Sigmoid colon (tissue), 7 donors: ENCODE data around the gene SCMH1. TPM values are rescaled to one million over a fixed set of nuclear protein-coding genes. Genes with fewer than 3 reads are reported as not detected.
A peak's percentile ranks its signal among the peaks of the same experiment; 100 is the strongest.

ENCODE experiments used
- DNase-seq: peaks from one replicate; pipeline ENCODE4 v3.0.0-alpha.2; 2019
- H3K27ac ChIP-seq, 4 donors: fragments of 200-600 bp; sonication (generic); one replicate each; pipeline ENCODE4 v1.5.1; 2016 to 2019; ENCODE audit warnings: mild to moderate bottlenecking in 1 of 4
- H3K27me3 ChIP-seq, 3 donors: fragments of 200-600 bp; sonication (generic); one replicate each; pipeline ENCODE4 v1.5.1; 2019; ENCODE audit warnings: mild to moderate bottlenecking in 1 of 3
- H3K36me3 ChIP-seq, 4 donors: fragments of 200-600 bp; sonication (generic); one replicate each; pipeline ENCODE4 v1.5.1; 2016 to 2019
- H3K4me1 ChIP-seq, 4 donors: fragments of 200-600 bp; sonication (generic); one replicate each; pipeline ENCODE4 v1.5.1; 2017 to 2019
- H3K4me3 ChIP-seq, 4 donors: fragments of 200-600 bp; sonication (generic); one replicate each; pipeline ENCODE4 v1.5.1; 2017 to 2019; ENCODE audit warnings: mild to moderate bottlenecking in 2 of 4, moderate library complexity in 1 of 4
- H3K9me3 ChIP-seq, 4 donors: fragments of 200-600 bp in 3 of 4; sonication (generic) in 3 of 4; one replicate each; pipeline versions ENCODE4 v1.5.1 to v1.6.1; 2013 to 2019
- CTCF ChIP-seq, 4 experiments: fragments of 450-650 bp in 3 of 4; fragments of 200-600 bp in 1 of 4; IDR thresholded peaks; one replicate each; pipeline ENCODE4 v1.5.1; 2016 to 2019; ENCODE audit warnings: antibody characterized with exemption in 4 of 4, mild to moderate bottlenecking in 3 of 4, moderate library complexity in 2 of 4
- EP300 ChIP-seq, 4 donors: sonication (generic); formaldehyde crosslinking; IDR thresholded peaks; one replicate each; pipeline ENCODE4 v1.6.1; 2017; ENCODE audit warnings: antibody characterized with exemption in 4 of 4
- POLR2A ChIP-seq, 2 donors: fragments of 450-650 bp; IDR thresholded peaks; one replicate each; pipeline ENCODE4 v1.6.1; 2016; ENCODE audit warnings: antibody characterized with exemption in 2 of 2, mild to moderate bottlenecking in 2 of 2, moderate library complexity in 2 of 2
- POLR2AphosphoS5 ChIP-seq, 4 donors: sonication (generic); formaldehyde crosslinking; IDR thresholded peaks; one replicate each; pipeline ENCODE4 v1.6.1; 2017; ENCODE audit warnings: antibody characterized with exemption in 4 of 4
- WGBS, 2 donors: extraction: QIAGEN DNeasy Blood & Tissue Kit; methylation state at CpG; one replicate each; pipeline ENCODE4 v1.1.7; 2013; 5-methylcytosine and 5-hydroxymethylcytosine counted together
- intact Hi-C: fragments of 100-400 bp; cut with DNase I; formaldehyde crosslinking; loops from one replicate; pipeline ENCODE4 v1.15.1; 2023
- polyA plus RNA-seq, 3 donors: library from polyadenylated mRNA; stranded (reverse); fragments of 200-250 nt; gene quantifications; one replicate each; pipeline ENCODE4 v1.2.3, GENCODE V29; 2013
- total RNA-seq, 4 donors: library from RNA; depleted of rRNA; stranded (reverse); fragments of >200 nt; gene quantifications; one replicate each; pipeline ENCODE4 v1.1.0, GENCODE V29; 2016
- donor health status: healthy with polysubstance abuse.
- donor health status: Bipolar disorder and iron deficiency.
- donor health status: healthy.

Gene SCMH1
- total and polyA plus RNA-seq, 7 donors = 10.2 to 95.8 (median 52.4) TPM

DNA sequence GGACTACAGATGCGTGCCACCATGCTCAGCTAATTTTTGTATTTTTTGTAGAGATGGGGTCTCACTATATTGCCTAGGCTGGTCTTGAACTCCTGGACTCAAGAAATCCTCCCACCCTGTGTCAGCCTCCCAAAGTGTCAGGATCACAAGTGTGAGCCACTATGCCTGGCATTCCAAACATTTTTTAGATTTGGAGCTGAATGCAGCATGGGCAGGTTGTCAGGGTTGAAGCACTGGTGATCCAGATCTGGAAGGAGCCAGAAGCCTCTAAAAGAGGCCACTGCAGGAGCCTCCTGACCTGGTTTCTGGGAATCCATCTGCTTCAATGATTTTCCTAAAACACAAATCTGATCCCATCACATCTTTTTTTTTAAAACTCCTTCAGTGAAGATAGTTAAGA, 264.4 kb downstream of the SCMH1 start:
- TF ChIP-seq POLR2A (IDR thresholded peaks at IDR 0.05) (no peak), EP300 (IDR thresholded peaks at IDR 0.05) (no peak), POLR2AphosphoS5 (IDR thresholded peaks at IDR 0.05) (no peak), CTCF (IDR thresholded peaks at IDR 0.05) (no peak)
- Histone ChIP-seq H3K4me3 (no peak overlapping the region), H3K27ac (peak overlapping the region in 2 of 4 donors; percentile 98), H3K27me3 (no peaks in the 10 kb centered on the region), H3K4me1 (peaks cover 0 to 39% (median 28%) of the 10 kb centered on the region in 4 donors), H3K36me3 (no peaks in the 10 kb centered on the region), H3K9me3 (no peaks in the 10 kb centered on the region)
- WGBS, 2 donors = 96 to 98% methylated on average over 1 of the region's 1 CpG
- DNase-seq = no peak
- intact Hi-C loops = no loop called here

Other genes starting within 250 kb of the SCMH1 start
- gene SLFNL1, start 220.6 kb downstream of the SCMH1 start, total RNA-seq = under 1 TPM; 0.28 to 0.99 (median 0.38) TPM
- under 1 TPM in 1 of 3 donors, not detected in 2; 0.32 TPM for gene SLFNL1, start 220.6 kb downstream of the SCMH1 start, polyA plus RNA-seq
- gene FOXO6, start 119.1 kb upstream of the SCMH1 start, total RNA-seq = 1 to 10 TPM in 2 of 4 donors, under 1 TPM in 2; 0.49 to 1.4 (median 0.94) TPM
- under 1 TPM in 1 of 3 donors, not detected in 2; 0.20 TPM for gene FOXO6, start 119.1 kb upstream of the SCMH1 start, polyA plus RNA-seq
- 1 to 10 TPM in 1 of 4 donors, not detected in 3; 2.2 TPM for gene EDN2, start 242.4 kb upstream of the SCMH1 start, total RNA-seq
- gene EDN2, start 242.4 kb upstream of the SCMH1 start, polyA plus RNA-seq = 1 to 10 TPM in 1 of 3 donors, under 1 TPM in 2; 0.57 to 4.8 (median 0.92) TPM